ENCODE data around the gene GRIA4.
"Not testable (repeated sequence)": the region's sequence is repeated elsewhere in the genome, so short reads cannot be mapped to it uniquely, and the experiment has no call there.

Gene GRIA4

GRCh38 chr11:106001304-106002012 lies 391.6 kb downstream of the GRIA4 start:
- DNase-seq (ENCODE audit: low read depth), result no peak

DNA sequence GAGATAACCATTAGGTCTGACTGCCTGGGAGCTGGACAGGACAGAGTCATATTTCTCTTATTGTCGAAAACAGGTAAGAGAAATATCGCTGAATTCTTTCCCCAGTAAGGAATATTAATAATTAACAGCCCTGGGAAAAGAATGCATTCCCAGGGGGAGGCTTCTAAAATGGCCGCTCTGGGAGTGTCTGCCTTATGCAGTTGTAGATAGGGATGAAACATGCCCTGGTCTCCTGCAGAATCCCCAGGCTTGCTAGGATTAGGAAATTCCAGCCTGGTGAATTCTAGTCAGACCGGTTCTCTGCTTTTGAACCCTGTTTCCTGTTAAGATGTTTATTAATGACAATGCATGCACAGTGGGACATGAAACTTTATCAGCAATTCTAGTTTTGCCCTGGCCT lies 393.2 kb downstream of the GRIA4 start:
- not testable (repeated sequence) for DNase-seq (ENCODE audit: low read depth)

DNA sequence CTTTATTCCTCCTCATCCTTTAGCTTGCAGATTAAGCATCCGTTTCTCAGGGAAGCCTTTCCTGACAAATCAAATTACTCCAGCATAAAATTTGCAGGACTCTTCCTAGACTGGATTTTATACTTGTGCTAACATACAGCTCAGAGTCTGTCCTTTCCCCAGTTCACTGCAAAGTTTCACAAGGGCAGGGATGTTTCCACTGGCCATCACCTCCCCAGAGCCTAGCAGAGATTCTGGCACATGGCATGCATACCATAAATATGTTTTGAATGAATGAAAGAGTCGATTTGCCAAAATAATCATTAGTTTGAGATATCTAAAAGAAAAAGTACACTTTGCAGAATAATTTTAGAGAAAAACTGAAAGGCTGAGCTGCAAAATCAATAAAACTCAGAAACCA lies 401.6 kb downstream of the GRIA4 start:
- no peak for DNase-seq (ENCODE audit: low read depth)

DNA sequence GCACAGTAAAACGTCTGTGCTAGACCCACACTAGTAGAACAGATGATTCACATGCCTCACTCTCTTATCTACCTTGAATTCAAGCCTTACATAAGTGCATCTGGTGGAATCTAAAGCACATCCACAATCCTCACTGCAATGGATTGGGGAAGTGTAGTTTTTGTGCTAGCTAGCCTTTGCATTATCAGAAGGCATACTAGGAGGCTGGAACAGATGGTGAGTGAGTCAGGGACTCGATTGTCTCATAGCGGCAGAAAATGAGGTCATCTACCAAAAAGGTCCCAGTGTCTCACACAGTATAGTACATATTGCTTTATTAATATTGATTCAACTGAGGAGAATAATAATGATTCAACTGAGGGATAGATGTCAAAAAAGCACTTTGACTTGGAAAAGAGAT lies 402.9 kb downstream of the GRIA4 start:
- DNase-seq (ENCODE audit: low read depth), result no peak

DNA sequence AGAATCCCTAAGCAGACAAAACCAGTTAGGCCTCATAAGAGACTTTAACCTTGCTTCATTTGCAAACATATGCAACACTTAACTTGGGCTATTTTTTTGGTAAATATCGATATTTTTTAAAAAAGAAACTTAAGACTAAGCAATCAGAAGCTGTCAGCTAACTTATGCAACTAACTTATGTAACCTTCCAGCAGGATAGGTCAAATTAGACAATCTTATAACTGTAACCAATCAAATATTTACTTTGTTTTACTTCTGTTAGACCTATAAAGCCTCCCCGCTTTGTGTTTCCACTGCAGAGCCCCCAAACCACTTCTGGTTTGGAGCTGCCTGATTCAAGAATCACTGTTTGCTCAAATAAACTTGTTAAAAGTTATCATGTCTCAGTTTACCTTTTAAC lies 404.2 kb downstream of the GRIA4 start:
- DNase-seq (ENCODE audit: low read depth), result no peak

DNA sequence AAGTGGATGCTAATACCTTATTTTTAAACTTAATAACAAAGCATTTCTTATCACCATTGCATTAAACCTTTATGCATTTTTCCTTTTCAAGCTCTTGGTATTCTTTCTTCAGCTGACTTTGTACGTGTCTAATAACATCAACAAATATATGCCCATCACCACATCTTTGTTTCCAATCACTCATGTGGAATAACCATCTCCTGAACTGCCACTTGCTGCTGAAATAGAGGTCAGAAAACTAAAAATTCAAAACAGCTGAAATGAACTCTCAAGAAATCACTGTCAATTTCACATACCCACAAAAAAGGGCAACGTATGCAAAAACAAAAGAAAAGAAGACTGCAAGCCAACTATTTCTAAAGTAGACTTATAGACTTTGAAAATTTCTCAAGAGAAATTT lies 404.7 kb downstream of the GRIA4 start:
- DNase-seq (ENCODE audit: low read depth), result no peak

- no peak for DNase-seq (ENCODE audit: low read depth)
These were observed 405.2 kb downstream of the GRIA4 start for GRCh38 chr11:106015066-106015465.

DNA sequence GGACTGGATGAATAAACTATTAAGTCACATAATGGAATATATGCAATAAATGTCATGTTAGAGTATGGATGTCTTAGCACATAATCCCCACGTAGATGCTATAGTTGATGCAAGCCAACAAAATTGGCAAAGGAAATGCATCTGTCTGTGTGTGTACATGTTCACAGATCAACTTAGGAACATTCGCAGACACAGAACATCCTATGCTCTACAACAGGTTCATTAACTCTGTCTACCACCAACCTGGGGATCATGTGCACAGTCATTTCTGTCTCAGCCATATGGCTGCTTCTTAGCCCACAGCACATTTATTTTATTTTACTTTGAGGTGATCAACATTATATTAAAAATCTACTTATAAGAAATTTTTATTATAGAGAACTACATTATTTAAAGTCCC lies 407.2 kb downstream of the GRIA4 start:
- DNase-seq (ENCODE audit: low read depth), result no peak

DNA sequence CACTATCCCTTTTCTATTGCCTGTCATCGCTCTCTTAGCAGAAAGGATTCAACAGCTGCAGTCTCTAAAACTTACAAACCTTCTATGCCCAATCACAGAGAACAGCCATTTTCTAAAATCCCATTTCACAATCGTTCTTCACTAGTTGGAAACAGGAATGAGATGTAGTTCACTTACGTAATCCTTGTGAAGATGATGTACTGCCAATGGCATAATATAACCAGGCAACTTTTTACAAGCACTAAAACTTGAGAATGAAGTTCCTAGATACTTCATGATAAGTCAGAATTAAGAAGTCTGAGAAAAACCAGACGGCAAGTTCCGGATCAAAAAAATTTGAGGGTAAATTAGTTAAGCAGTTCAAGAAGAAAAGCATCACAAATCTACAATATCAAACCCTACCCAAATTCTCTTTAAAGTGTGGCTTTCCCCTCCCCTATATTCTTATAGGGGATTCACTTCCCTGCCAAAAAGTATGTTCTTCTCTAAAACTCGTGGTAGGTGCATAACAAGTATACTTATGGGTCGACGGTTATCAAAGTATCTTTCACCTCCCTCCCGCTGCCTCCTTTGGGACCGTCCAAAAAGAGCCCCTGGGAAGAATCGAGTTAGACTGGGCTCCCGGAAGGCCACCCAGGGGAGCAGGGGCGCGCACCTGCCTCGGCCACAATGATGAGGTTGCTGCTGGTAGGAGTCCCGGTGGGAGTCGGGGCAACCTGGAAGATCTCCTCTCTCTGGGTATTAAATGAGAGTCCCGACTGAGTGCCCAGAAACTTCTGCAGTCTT lies 411.5 kb downstream of the GRIA4 start:
- DNase-seq (ENCODE audit: low read depth), result no peak

GRCh38 chr11:106021967-106022794 lies 412.3 kb downstream of the GRIA4 start, which contains the start of gene MSANTD4:
Gene MSANTD4, minus strand, starts transcription at chr11:106022240. Its CDS starts 11,323 bp downstream, at chr11:106010917.
- peak; percentile 95 for DNase-seq (ENCODE audit: low read depth)

- DNase-seq (ENCODE audit: low read depth), result no peak
These were observed 413.0 kb downstream of the GRIA4 start for GRCh38 chr11:106022795-106023275.

GRCh38 chr11:106030609-106031008 lies 420.7 kb downstream of the GRIA4 start:
- no peak for DNase-seq (ENCODE audit: low read depth)

DNA sequence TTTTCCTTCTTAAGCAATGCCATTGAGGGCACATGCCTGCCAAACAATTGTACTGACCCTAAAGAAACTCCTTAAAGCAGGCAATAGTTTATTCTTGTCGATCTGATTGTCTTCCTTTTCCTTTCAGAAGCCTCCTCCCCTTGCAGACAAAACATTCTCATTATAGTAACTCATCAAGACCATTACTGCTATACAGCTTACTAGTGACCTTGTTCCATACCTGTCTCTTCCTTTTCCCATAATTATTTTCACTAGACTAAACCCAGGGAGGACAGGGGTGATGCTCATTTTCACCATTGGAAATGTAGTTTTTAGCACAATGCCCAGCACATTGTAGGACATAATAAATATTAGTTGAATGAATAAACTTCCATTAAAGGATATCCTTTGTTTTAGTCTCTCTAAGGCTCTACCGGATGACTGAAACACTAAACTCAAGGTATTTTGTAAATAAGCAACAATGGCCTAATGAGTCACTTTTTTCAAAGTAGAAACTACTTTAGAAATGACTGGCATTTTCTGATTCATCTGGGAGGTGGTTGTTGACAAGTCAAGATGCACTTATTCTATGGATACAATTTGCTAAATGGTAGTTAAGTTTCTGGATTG lies 421.4 kb downstream of the GRIA4 start:
- no peak for DNase-seq (ENCODE audit: low read depth)

Measured in stimulated activated CD8-positive, alpha-beta memory T cell treated with anti-CD3 and anti-CD28 coated beads, Interleukin-15, amount 100 ng/mL, for 1 hour (primary cell).